Subcutaneous adipose tissue (tissue), 4 donors: Measurements from ENCODE around the gene PHF11. TPM values are rescaled to one million over a fixed set of nuclear protein-coding genes. Genes with fewer than 3 reads are reported as not detected.

Source experiments
- total RNA-seq, 4 donors: library from RNA; depleted of rRNA; stranded (reverse); fragments of >200 nt; gene quantifications; one replicate each; pipeline ENCODE4 v1.1.0, GENCODE V29; 2016
- TF ChIP-seq, protein P1 (sequence below): fragments of 450-650 bp; IDR thresholded peaks from one replicate; pipeline ENCODE4 v1.5.1; 2016; ENCODE audit warnings: low read depth, mild to moderate bottlenecking, control low read depth, antibody characterized with exemption, moderate library complexity

PHF11 gene
- total RNA-seq, 4 donors from 2014 or later = 37.7 to 67.2 (median 47.5) TPM

DNA sequence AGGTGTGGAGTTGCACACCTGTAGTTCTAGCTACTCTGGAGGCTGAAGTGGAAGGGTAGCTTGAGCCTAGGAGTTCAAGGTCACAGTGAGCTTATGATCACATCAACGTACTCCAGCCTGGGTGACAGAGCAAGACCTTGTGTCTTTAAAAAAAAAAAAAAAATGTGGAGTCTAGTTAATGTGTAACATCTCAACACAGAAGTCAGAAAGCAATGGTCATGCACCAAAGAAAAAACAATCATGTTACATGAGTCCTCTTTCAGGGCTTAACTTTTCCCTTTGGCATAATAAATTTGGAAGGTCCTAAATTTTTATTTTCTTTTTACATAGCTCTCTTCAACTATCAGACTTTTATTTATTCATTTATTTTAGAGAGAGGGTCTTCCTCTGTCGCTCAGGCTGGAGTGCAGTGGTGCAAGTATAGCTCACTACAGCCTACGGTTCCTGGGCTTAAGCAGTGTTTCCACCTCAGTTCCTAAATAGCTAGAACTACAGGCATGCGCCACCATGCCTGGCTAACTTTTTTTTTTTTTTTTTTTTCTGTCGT is 29.4 kb upstream of the PHF11 start:
- TF ChIP-seq, protein P1, sequence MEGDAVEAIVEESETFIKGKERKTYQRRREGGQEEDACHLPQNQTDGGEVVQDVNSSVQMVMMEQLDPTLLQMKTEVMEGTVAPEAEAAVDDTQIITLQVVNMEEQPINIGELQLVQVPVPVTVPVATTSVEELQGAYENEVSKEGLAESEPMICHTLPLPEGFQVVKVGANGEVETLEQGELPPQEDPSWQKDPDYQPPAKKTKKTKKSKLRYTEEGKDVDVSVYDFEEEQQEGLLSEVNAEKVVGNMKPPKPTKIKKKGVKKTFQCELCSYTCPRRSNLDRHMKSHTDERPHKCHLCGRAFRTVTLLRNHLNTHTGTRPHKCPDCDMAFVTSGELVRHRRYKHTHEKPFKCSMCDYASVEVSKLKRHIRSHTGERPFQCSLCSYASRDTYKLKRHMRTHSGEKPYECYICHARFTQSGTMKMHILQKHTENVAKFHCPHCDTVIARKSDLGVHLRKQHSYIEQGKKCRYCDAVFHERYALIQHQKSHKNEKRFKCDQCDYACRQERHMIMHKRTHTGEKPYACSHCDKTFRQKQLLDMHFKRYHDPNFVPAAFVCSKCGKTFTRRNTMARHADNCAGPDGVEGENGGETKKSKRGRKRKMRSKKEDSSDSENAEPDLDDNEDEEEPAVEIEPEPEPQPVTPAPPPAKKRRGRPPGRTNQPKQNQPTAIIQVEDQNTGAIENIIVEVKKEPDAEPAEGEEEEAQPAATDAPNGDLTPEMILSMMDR = no peak

DNA sequence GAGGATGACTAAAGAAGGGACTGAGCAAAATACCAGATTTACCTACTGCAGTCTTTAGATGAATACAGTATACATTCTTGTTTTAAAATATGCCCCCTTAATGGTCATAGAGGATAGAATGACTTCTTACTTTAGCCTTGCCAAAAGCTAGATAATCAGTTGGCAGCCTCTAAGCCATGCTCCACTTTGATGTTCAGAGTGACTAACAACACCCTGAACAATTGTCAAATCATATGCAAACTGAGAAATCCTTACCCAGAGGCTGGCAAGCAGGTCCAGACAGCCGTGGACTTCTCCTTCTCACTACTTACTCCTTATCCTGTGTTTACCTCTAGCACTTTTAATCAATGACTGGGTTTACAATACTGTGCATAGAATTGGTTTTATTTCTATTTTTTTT is 23.6 kb upstream of the PHF11 start:
- TF ChIP-seq, protein P1 = no peak

DNA sequence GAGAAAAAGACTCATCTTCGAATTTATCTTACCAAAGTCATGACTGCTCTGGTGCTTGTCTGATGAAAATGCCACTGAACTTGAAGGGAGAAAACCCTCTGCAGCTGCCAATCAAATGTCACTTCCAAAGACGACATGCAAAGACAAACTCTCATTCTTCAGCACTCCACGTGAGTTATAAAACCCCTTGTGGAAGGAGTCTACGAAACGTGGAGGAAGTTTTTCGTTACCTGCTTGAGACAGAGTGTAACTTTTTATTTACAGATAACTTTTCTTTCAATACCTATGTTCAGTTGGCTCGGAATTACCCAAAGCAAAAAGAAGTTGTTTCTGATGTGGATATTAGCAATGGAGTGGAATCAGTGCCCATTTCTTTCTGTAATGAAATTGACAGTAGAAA is 19.2 kb upstream of the PHF11 start:
- TF ChIP-seq, protein P1 = no peak

DNA sequence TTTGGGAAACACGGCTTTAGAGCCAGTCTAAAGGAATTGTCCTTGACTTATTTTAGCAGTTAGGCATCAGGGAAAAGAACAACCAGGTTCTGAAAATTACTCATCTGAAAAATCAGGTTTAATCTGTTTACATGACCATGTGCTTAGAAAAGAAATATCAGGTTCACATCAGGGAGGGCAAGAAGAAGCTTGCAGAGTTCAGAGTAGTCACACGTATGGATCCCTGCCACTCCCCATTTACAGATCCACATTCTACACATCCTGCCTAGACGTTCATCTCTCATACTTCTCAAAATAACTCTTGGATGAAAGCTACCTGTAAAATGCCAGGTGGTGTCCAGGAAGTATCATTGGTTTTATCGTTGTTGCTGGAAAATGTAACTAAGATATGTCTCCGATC is 14.0 kb upstream of the PHF11 start:
- TF ChIP-seq, protein P1 = no peak

DNA sequence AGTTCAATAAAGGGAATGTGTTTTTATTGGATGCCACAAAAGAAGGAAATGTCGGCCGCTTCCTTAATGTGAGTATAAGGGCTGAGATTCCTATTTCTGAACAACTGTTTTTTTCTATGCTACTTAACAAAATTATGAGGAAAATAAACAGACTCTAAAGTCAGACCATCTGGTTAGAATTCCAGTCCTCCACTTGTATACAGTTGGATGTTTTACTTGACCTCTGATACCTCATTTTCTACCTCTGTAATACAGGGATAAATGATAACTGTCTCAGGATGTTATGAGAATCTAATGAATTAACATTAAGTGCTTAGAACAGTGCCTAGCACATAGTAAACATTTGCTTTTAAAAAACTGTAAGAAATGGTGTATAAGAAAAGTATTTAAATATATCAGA is 7.2 kb upstream of the PHF11 start:
- TF ChIP-seq, protein P1 = no peak

DNA sequence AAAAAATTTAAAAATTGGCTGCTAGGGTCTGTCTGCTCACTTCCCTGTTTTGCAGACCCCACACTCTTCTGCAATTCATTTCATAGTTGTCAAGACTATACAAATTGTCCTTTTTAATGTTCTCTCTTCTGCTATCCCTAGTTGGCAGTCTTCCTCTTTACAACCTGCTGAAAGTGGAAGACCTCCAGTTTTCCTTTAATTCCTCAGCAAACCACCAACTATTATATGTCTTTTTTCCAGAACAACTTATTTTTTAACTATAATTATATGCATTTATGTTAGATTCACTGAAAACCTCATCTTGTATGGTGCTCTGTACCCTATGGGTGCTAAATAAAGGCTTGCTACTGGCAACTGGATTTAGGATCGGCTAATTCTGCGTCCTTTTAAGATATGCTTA is 1.1 kb upstream of the PHF11 start:
- TF ChIP-seq, protein P1 = no peak

DNA sequence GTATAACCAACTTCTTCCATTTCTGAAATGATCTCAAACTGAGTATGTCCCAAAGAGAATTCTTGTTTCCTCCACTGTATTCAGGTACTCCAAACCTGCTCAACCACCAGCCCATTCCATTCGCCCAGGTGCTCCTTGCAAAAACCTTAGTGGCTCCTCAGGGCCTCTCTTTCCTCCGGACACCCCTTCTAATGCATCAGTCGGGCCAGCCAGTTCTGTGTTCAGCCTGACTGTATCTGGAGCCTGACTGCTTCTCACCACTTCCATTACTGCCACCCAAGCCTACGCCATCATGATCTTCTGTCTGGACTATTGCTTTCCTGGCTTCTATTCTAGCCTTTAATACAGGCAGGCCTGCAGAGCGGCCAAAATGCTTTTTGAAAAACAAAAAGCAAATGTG is 1.5 kb downstream of the PHF11 start:
- TF ChIP-seq, protein P1 = no peak
